ENCODE data around the gene DCLRE1C.

DCLRE1C gene

GRCh38 chr10:14971867-14972448 is 18.1 kb upstream of the DCLRE1C start:
- TF ChIP-seq, protein P1, sequence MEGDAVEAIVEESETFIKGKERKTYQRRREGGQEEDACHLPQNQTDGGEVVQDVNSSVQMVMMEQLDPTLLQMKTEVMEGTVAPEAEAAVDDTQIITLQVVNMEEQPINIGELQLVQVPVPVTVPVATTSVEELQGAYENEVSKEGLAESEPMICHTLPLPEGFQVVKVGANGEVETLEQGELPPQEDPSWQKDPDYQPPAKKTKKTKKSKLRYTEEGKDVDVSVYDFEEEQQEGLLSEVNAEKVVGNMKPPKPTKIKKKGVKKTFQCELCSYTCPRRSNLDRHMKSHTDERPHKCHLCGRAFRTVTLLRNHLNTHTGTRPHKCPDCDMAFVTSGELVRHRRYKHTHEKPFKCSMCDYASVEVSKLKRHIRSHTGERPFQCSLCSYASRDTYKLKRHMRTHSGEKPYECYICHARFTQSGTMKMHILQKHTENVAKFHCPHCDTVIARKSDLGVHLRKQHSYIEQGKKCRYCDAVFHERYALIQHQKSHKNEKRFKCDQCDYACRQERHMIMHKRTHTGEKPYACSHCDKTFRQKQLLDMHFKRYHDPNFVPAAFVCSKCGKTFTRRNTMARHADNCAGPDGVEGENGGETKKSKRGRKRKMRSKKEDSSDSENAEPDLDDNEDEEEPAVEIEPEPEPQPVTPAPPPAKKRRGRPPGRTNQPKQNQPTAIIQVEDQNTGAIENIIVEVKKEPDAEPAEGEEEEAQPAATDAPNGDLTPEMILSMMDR (conservative IDR thresholded peaks at IDR 0.05; ENCODE audit: low read length) = peak; percentile 45
- DNase-seq (ENCODE audit: low read depth) = no peak
- no peak overlapping the region for H3K4me3 ChIP-seq (ENCODE audit: low read length)

- TF ChIP-seq, protein P1 (conservative IDR thresholded peaks at IDR 0.05; ENCODE audit: low read length) = no peak
- DNase-seq (ENCODE audit: low read depth) = no peak
- no peak overlapping the region for H3K4me3 ChIP-seq (ENCODE audit: low read length)
Measured at GRCh38 chr10:14967897-14968296, 14.0 kb upstream of the DCLRE1C start.

DNA sequence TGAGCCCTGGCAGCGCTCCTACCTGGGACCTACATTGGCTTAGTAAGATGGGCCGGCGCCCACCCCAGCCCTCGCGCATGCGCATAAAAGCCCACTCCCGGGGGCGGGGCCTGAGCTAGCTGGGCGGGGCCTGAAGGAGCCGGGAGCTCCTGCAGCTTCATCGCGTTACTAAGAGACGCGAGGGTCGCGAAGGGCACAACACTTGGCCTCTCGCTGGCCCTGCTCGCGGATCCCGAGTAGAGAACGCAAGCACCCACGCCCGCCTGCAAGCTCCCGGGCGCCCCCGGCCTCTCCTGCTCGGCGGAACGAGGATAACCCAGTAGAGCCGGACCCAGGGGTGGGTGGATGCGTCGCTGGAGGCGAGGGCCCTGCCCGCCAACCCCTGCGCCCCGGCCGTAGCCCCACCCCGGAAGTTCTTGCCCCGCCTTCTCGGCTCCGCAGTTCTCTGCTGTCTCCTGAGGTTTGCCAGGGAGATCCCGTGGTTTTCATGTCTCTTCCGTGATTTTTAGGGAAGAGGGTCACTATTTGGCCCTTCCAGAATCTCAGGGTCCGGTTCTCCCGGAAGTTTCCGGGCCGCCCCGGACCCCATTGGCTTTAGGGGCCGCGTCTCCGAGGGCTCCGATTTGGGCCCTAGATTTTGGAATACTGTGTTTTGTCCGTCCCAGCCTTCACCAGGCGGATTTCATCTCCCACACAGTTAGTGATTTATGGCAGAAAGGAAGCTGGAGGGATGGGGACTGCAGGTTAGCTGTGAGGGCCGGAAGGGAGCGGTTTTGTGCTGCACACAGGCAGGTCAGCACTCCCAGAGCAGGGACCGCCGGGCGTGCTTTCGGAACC is 5.5 kb upstream of the DCLRE1C start, which contains the start of gene MEIG1:
Gene MEIG1 (plus strand): TSS at position 168 of the 837 bp plus-strand sequence. CDS start 7,081 bp downstream, outside the sequence.
- TF ChIP-seq, protein P1 (conservative IDR thresholded peaks at IDR 0.05; ENCODE audit: low read length) = no peak
- DNase-seq (ENCODE audit: low read depth) = peak; percentile 92
- H3K4me3 ChIP-seq (ENCODE audit: low read length) = peak within 1 kb of the TSS; percentile 80

- no peak for DNase-seq (ENCODE audit: low read depth)
- TF ChIP-seq, protein P1 (conservative IDR thresholded peaks at IDR 0.05; ENCODE audit: low read length) = no peak
- H3K4me3 ChIP-seq (ENCODE audit: low read length) = peak overlapping the region; percentile 80
Measured at GRCh38 chr10:14958872-14959220, 5.0 kb upstream of the DCLRE1C start.

GRCh38 chr10:14954934-14955333 is 1.0 kb upstream of the DCLRE1C start:
- DNase-seq (ENCODE audit: low read depth) = no peak
- TF ChIP-seq, protein P1 (conservative IDR thresholded peaks at IDR 0.05; ENCODE audit: low read length) = no peak
- no peak overlapping the region for H3K4me3 ChIP-seq (ENCODE audit: low read length)

GRCh38 chr10:14953424-14954000 is 384 bp downstream of the DCLRE1C start:
- peak overlapping the region; percentile 93 for H3K4me3 ChIP-seq (ENCODE audit: low read length)
- TF ChIP-seq, protein P1 (conservative IDR thresholded peaks at IDR 0.05; ENCODE audit: low read length) = peak; percentile 18; the same call in 1 of the 2 replicates
- DNase-seq (ENCODE audit: low read depth) = peak; percentile 68
